A549 (cell line): ENCODE data around the gene TMEM119.

Experiments used
- CHD2 ChIP-seq: fragments of 150-350 bp; IDR thresholded peaks from 2 replicates; pipeline ENCODE4 v1.6.1; 2014; ENCODE audit warnings: low read length; ENCODE audit not compliant: partially characterized antibody
- CTCF ChIP-seq: fragments of >200 bp; sonication (Bioruptor Twin); formaldehyde crosslinking; IDR thresholded peaks from 3 replicates; pipeline ENCODE4 v1.5.1; 2016
- ELK1 ChIP-seq: fragments of 150-350 bp; IDR thresholded peaks from 2 replicates; pipeline ENCODE4 v1.6.1; 2014; ENCODE audit warnings: low read depth, mild to moderate bottlenecking, low read length
- MAX ChIP-seq: IDR thresholded peaks from 2 replicates; pipeline ENCODE4 v1.6.1; 2012
- MYC ChIP-seq: IDR thresholded peaks from 2 replicates; pipeline ENCODE4 v1.6.1; 2012; ENCODE audit warnings: mild to moderate bottlenecking, inconsistent platforms, low read length, improper control_type of control experiment, borderline replicate concordance
- POLR2A ChIP-seq: IDR thresholded peaks from 2 replicates; pipeline ENCODE4 v1.6.1; 2012; ENCODE audit warnings: mild to moderate bottlenecking, low read length
- ZFP36 ChIP-seq: fragments of 450-650 bp; IDR thresholded peaks from 2 replicates; pipeline ENCODE4 v1.6.1; 2014; ENCODE audit warnings: borderline replicate concordance; ENCODE audit not compliant: partially characterized antibody
- ZNF302 ChIP-seq: fragments of 250-450 bp; sonication (Bioruptor Pico); IDR thresholded peaks from 2 replicates; pipeline ENCODE4 v1.9.0; 2021; ENCODE audit warnings: inconsistent platforms, mild to moderate bottlenecking, moderate library complexity

GRCh38 chr12:108634341-108634751 lies 36.5 kb upstream of the TMEM119 start:
- no peak for TF ChIP-seq MAX
- no peak for TF ChIP-seq CTCF
- no peak for TF ChIP-seq ELK1
- TF ChIP-seq POLR2A = no peak
- TF ChIP-seq MYC = no peak
- no peak for TF ChIP-seq ZFP36
- TF ChIP-seq ZNF302 (CRISPR knock-in tag) = no peak
- TF ChIP-seq CHD2 = no peak
